ENCODE data around the gene CPNE2. TPM values are rescaled to one million over a fixed set of nuclear protein-coding genes. Genes with fewer than 3 reads are reported as not detected.

The CPNE2 gene
- total RNA-seq, 1 donor from 2014 or later: 23.3 TPM

DNA sequence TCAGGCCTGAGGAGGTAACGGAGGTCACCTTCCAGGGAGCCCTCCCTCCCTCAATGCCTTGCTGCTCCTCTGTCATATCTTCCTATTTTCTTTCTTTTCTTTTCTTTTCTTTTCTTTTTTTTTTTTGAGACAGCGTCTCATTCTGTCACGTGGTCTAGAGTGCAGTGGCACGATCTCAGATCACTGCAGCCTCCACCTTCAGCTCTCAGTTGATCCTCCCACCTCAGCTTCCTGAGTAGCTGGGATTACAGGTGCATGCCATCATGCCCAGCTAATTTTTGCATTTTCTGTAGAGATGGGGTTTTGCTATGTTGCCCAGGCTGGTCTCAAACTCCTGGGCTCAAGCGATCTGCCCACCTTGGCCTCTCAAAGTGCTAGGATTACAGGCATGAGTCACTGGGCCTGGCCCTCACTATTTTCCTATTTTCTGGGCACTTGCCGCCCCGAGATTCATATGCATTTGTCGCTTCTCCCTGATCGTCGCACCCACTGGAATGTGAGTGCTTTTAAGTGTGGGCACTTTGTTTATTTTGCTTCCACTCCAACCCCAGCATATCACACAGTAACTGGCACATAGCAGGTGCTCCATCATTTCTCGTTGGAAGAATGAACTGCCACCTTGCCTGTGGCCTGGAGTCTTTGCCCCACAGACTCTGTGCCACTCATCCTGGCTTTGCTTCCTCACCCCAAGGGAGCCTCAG, 31.7 kb downstream of the CPNE2 start:
- no peak for DNase-seq

DNA sequence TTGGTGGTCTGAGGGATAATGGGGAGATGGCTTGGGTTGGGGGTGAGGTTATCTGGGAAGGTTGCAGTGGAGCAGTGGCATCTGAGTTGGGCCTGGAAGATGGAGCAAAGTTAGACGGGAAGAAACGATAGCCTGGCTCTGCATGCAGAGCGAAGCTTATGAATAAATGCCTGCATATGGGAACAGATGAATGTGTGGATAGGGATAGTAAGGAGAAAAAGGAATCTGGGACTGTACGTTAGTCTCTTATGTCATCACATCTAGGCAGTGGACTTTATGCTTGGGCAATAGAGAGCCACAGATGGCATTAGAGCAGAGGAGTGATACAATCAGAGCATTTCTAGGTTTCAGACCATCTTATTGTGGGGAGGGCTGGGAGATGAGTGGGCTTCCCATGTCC, 33.0 kb downstream of the CPNE2 start:
- no peak for DNase-seq

DNA sequence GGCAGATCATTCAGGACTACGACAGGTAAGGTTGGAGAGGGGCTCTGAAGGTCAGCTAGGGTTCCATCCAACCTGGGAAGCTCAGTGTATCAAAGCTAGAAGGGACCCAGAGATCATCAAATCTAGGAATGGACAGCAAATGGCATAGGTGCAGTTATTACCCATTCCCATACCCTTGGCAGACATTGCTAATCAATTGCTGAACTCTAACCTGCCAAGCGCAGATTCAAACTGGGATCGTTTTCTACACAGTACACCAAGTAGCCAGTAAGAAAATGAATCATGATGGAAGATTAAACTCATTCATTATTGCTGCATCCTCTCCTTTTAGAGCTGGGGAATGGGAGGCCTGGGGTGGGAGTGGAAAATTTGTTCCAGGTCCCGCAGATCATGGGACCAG, 33.6 kb downstream of the CPNE2 start:
- no peak for DNase-seq

DNA sequence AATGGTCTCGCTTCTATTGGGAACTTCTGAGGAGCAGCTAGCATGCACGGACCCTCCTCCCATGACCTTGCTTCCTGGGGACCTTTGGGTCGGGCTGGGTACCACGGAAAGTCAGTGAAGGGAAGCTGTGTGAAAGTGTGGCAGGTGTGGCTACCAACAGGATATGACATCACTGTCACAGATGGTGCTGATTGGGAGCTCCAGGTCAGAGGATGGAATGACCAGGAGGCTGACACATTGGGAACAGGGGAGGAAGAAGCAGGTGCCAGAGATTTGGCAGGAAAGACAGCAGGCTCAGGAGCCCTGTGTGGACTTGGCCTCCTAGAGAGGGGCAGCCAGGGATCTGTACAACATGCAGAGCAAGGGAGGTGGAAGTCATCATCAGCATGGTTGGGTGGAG, 34.0 kb downstream of the CPNE2 start:
- no peak for DNase-seq

DNA sequence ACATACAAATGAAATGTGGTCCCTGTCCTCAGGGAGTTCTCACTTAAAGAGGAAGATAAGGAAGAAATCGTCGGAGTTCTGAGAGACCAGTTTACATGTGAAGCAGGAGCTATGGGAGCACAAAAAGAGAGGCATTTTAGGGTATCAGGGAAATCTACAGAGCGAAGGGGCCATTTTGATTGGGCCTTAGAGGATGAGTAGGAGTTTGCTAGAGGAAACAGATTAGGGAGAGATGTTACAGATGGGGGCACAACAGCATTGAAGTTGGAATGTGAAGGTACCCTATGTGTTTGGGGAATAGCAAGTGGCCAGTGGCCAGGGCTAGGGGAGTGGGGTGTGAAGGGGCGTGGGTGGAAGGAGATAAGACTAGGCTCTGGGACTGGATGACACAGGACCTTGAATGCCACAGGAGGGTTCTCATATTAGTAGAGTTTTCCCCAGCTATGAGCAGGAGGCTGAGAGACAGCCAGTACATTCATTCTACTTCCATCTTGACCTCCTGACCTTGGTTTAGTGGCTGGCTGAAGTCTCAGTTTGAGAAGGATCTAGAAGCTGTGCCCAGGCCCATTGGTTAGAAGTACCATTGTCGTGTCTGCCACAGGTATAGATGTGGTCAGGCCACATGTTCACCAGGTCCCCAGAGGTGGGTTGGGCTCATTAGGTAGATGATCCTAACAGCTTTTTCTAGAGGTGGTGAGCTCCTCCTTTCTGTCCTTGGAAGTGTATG, 34.8 kb downstream of the CPNE2 start:
- no peak for DNase-seq

DNA sequence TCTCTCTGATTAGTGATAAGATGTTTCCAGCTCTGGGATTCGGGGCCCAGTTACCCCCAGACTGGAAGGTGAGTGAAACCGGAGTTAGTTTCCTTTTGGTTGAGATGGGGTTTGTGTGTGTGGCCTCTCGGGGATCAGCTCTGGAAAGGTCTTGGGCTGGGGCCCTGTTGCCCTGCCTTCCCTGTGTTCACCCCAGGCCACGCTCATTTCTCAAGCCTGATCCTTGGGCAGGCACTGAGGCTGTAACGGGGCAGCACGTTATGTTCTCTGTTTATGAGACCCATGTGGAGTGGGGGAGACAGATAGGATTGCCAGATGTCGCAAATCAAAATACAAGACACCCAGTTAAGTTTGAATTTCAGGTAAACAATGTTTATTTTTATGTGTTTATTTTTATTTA, 35.5 kb downstream of the CPNE2 start:
- DNase-seq: no peak

DNA sequence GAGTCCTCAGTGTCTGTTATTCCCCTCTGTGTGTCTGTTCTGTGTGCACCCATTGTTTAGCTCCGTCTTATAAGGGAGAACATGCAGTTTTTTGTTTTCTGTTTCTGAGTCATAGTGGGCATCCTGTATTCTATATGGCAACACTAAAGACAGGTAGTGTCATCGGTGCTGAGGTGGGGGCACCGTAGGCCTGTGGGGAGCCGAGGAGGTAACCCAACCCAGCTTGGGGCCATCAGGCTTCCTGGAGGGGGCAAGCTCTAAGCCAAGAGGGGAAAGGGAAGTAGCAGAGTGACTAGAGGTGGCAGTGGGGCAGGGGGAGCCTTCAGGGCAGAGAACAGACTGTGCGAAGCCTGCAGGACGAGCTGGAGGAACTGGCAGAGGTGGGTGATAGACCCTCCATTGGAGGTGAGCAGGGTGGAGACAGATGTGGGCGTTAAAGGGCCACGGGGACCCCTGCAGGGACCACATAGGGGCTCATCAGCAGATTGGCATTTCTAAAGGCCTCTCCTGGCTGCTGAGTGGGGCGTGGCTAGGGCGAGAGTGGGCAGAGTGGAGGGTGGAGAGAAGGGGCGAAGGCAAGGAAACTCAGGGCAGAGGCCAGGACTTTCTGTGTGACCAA, 36.5 kb downstream of the CPNE2 start:
- DNase-seq: no peak

DNA sequence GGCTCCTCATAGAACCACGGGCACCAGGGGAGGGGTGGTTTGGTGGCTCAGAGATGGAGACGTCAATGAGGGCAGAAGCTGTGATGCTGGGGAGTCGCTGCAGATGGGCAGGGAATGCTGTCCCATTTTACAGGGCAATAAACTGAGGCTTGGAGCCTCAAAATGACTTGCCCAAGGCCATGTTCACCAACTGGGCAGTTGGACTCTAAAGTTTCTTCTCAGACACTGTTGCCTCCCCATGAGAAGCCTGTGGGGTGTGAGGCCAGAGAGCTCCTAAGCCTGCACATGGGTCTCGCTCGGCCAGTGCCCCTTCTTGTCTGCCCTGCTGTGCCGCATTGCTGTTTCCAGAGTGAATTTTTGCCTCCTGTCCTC, 38.6 kb downstream of the CPNE2 start:
- DNase-seq: no peak

DNA sequence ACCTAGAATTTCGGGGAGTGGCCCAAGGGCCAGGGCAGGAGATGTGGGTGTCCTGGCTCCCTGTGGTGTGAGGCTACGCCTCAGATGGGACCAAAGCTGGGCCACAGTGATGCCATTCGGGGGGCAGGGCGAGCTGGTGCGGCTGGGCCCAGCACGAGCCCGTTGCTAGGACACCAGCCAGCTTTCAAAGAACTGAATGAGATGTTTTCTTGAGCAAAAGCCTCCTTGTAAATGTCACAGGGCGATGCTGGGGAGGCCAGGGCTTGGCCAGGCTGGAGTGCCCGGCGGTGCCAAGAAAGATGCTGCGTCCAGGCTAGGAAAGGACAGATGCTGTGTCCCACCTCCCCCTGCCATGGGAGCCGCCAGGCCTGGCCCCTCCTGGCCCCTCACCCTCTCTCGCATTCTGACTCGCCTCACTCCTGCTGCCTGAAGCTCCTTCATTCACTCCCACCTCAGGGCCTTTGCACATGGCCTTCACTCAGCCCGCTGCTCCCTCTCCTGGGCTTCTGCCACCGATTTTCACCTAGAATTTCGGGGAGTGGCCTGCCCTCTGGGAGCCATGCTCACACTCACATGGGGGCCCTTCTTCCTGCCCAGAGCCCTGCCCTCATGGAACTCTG, 39.1 kb downstream of the CPNE2 start:
- DNase-seq: no peak

DNA sequence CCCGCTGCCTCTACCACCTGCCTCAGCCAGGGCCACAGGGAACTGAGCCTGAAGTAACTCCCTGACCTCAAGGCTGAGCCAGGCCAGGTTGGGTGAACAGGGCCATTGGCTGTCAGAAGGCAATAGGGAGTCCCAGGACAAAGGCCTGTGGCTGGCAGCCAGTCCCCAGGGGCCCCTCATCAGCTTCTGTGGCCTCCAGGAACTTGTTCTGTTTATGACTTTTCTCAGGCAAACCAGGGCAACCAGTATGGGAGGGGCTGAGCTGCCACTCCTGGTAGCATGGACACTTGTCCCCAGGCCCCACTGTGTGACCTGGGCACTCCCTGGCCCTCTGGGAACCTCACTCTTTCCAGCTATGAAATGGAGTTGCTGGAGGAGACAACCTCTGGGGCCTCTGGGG, 40.1 kb downstream of the CPNE2 start:
- no peak for DNase-seq

GRCh38 chr16:57133031-57133430, 40.6 kb downstream of the CPNE2 start:
- DNase-seq: no peak

DNA sequence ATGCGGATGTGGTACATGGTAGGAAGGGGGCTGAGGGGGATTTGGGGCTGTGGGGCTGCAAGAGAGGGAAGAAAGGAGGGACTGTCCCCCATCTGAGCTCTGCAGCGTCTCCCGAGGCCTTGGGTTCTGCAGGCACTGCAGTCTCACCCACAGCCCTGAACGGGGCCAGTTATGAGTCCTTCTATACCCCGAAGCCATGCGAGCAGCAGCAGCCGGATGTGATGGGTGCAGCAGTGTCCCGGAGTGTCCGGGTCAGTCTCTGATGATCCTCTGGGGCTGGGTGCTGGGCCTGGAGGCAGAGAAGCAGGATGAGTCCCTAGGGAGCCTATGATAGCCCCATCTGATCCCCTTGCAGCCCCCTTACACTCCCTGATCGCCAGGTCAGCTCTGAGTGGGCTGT, 41.5 kb downstream of the CPNE2 start:
- no peak for DNase-seq

DNA sequence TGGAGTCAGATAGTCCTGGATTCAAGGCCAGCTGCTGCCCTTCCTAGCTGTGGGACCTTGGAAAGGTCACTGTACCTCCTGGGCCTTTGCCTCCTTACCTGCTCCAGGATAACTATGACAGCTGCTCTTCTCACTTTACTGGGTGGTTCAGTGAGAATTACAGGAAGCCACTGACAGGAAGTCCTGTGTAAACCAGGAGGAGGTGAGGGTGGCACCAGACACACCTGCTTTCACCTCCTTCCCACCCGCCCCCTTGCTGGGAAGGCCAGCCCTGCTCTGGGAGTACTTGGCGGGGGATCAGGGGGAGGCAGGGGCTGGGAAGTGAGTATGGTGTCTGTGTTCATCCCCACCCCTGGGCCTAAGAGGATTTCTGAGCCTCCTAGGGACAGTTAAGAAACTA, 42.6 kb downstream of the CPNE2 start:
- no peak for DNase-seq

GRCh38 chr16:57137043-57137442, 44.7 kb downstream of the CPNE2 start:
- DNase-seq: no peak

DNA sequence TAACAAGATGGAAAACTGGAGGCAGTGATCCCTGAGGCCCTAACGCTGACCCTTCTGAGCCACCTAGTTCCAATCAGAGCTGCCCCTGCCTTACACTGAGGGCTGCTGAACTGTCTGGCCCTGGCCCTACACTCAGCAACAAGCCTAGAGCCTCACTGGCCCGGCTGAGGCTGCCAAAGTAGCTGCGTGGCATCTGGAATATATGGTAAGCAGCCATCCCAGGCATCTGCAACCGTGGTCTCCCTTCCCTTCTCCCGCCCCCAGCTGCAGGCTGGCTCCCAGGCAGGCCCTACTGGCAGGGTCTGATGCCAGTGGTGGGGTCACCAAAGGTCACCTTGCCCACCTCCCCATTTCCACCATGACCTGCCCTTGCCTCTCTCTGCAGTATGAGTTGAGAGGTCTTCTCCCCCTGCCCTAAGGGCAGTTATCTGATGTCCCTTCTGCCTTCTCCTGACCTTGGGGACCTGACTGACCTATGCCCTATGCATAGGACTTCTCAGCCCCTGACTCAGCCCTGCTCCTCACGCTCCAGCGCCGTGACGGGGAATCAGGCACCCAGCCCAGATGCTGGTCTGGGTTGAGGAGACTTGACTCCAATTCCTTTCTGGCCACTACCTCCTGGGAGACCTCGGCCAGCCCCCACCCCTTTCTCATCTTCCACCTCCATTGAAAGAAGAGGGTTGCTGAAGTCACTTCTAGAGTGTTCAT, 45.3 kb downstream of the CPNE2 start:
- DNase-seq: no peak

DNA sequence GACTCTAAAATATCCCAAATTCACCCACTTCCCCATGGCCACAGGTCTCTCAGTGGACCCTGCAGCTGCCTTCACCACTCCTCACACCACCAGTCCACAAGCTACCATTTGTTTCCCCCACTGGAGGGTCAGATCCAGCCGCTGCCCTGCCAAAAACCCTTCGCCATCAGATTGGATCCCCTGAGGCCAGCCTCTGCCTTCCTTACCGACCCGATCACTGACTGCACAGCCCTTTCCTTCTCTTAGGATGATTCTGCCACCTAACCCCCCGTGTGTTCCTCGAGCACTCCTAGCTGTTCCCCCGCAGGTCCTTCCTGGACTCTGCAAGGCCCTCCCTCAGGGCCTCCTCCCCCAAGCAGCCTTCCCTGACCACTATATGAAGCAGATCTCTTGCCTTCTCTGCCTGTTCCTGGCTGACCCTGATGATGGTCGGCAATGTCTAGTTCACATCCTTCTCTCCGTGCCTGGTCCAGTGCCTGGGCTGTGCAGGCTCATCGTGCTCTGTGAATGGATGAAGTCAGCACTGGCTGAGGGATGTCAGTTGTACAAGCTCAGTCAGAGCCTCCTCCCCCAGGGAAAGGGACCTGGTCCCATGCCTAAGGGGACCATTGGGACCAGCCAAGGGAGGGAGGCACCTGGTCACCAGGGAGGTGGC, 46.0 kb downstream of the CPNE2 start:
- DNase-seq: no peak

DNA sequence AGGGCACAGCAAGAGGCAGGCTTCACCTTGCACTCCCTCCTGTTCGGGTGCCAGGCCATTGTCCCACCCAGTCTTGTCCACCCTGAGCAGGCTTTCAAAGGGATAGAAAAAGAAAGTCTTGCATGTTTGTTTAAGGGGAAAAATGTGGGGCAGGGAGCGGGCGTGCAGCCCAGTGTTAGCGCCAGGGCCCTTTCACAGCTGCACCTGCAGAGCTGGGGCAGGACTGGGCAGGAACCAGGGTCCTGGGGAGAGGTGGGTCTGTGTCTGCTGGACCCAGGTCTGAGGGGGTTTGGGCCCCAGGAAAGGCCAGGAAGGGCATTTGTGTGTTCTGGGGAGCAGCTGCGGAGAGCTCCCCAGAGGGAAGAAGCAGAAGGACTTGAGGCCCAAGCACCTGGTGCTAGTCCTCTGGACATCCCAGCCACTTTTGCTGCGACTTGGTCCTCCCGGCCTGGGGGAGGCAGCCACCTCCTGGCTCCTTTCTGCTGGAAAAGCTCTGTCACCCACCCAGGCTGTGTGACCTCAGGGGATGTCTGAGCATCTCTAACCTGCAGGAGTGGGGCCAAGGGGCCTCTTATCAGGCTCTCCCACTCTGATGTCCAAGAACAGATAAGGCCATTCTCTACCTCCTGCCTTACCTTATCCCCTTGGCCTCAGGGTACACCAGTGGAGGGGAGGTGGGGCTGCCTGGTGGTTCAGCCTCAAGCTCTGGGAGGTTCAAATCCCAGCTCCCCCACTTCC, 48.7 kb downstream of the CPNE2 start:
- no peak for DNase-seq

DNA sequence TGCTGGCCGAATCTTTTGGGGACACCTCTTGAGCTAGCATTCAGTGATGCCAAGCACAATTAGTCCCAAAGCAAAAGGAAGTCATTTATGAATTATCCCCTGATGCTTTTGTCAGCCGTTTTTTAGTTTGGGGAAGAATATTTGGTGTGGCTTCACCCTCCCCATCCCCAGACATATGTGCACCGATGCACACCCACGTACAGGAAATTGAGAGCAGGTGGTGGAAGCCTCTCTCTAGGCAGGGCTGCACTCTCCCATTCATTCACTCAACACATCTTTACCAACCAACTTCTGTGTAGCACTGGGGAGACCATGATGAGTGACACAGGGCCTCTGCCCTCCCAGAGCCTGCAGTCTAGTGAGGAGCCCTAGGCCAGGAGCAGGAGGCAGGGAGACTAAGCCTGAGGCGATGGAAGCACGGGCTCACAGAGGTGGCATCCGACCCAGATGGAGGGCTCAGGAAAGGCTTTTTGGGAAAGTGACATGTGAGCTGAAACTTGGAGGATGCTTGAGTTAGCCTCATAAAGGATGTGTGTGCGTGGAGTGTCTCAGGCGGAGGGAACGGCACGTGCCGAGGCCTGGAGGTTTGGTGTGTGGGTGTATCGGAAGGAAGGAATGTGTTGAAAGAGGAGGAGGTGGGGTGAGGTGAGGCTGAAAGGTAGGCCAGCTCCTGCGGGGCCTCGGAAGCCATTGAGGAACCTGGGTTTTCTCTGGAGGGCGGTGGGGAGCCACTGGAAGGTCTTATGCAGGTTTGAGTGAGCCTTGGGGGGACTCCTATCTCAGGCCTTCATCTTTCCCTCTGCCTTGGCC, 49.6 kb downstream of the CPNE2 start:
- DNase-seq: no peak

DNA sequence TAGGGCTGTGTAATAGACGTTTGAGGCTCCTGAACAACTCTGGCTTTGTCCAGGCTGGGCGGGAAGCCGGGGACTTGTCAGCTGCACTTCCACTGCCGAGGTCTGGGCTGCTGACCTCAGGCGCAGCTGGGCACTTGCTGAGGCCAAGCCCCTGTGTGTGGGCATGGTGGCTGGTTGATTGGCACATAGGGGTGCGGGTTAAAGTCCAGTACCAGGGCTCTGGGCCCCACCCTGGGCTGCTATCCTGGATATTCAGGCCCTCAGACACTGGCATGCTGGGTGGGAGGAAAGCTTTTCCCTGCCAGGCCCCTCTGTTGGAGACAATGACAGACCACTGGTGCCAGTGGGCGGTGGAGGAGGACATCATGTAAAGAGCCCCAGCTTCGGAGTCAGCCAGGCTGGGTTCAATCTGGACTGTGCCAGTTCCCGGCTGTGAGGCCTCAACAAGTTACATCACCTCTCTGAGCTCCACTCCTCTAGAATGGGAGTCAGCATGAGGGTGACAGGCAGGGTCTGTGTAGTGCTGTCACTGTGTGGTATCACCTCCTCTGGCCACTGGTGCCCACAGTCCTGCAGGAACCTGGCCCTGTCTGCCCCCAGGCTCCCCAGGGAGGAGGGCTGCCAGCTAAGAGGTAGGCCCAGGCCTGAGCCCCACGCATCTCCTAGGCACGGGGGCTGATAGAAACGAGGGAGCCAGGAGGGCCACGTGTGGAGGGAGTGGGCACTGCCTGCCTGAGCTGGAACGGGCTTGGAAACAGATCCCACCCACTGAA, 51.0 kb downstream of the CPNE2 start:
- no peak for DNase-seq

DNA sequence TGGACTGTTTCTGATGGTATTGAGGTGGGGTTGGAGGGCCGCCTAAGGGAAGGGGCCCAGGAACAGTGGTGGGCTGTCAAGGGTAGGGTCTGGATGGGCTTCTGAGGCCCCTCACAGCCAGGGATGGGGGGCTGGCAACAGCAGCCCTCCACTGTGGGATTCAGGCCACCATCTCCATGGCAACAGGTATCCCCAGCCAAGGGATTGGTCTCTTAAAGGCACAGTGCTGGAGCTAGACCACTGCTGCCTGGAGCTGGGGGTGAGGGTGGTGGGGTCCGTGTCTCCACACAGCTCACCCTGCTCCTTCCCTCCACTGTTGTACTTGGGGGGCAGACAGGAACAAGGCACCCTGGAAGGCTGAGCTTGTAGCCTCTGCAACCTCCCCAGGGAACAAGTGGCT, 51.6 kb downstream of the CPNE2 start:
- no peak for DNase-seq
